ENCODE measurements around the gene DCTN4. TPM values are rescaled to one million over a fixed set of nuclear protein-coding genes. Genes with fewer than 3 reads are reported as not detected.
A peak's percentile ranks its signal among the peaks of the same experiment; 100 is the strongest.

Gene DCTN4
- polyA plus RNA-seq, 3 donors, result 14.6 to 34.4 (median 16.3) TPM

GRCh38 chr5:150675069-150675468 lies 83.7 kb downstream of the DCTN4 start:
- peaks cover 0 to 3% (median 0%) of the 10 kb centered on the region in 7 donors for H3K9me3 Mint-ChIP-seq
- peaks cover 15 to 20% (median 18%) of the 10 kb centered on the region in 3 donors for H3K27me3 Mint-ChIP-seq (ENCODE audit: low read depth in 3 of 3)
- H3K27ac Mint-ChIP-seq, result peak overlapping the region in 6 of 7 donors; percentile 16 to 83 (median 68)
- H3K27ac ChIP-seq (ENCODE audit: low read depth in 1 of 2, low read length in 2 of 2), result peak overlapping the region in 1 of 2 donors; percentile 7
- no peaks in the 10 kb centered on the region for H3K36me3 ChIP-seq (replicated peaks in 1 of 2; ENCODE audit: control insufficient read depth in 1 of 2, insufficient read depth in 2 of 2, low read length in 2 of 2)
- no peaks in the 10 kb centered on the region for H3K79me2 ChIP-seq (ENCODE audit: insufficient read depth, low read length)
- peak overlapping the region in 1 of 2 donors; percentile 2 for H3K4me3 Mint-ChIP-seq
- intact Hi-C loops (cut with micrococcal nuclease), result no loop called here
- peaks cover 44% of the 10 kb centered on the region for H3K4me1 Mint-ChIP-seq
- no peak for TF ChIP-seq CTCF (IDR thresholded peaks at IDR 0.05)
- DNase-seq, result no peak
- peaks cover 33 to 36% of the 10 kb centered on the region in 2 donors for H3K4me1 ChIP-seq (ENCODE audit: control insufficient read depth in 1 of 2, insufficient read depth in 2 of 2, low read length in 2 of 2)
- H4K20me1 ChIP-seq (ENCODE audit: insufficient read depth, low read length), result no peaks in the 10 kb centered on the region
- H3K4me2 ChIP-seq (replicated peaks; ENCODE audit: extremely low read depth, low read length, poor library complexity, severe bottlenecking), result no peak overlapping the region
- H2AFZ ChIP-seq (ENCODE audit: insufficient read depth, low read depth, low read length, poor library complexity, severe bottlenecking), result no peak overlapping the region
- WGBS (ENCODE audit: insufficient coverage), result no CpG with 5 or more reads among the region's 6 CpGs
- H3K36me3 Mint-ChIP-seq, result peaks cover 0 to 4% of the 10 kb centered on the region in 2 donors
- no peak overlapping the region for H3K9ac ChIP-seq (ENCODE audit: insufficient read depth, low read length, poor library complexity, severe bottlenecking)
- no peak overlapping the region for H3K4me3 ChIP-seq (replicated peaks in 1 of 3; ENCODE audit: low read depth in 2 of 3, low read length in 3 of 3)
- no peaks in the 10 kb centered on the region for H3K9me3 ChIP-seq (replicated peaks in 1 of 2; ENCODE audit: control insufficient read depth in 1 of 2, insufficient read depth in 1 of 2, low read length in 2 of 2)
- H3K27me3 ChIP-seq (ENCODE audit: control insufficient read depth in 2 of 2, insufficient read depth in 2 of 2, low read length in 2 of 2), result peaks cover 7 to 16% of the 10 kb centered on the region in 2 donors

- peaks cover 7 to 16% of the 10 kb centered on the region in 2 donors for H3K27me3 ChIP-seq (ENCODE audit: control insufficient read depth in 2 of 2, insufficient read depth in 2 of 2, low read length in 2 of 2)
- Mint-ChIP-seq H3K36me3 (peaks cover 0 to 6% of the 10 kb centered on the region in 2 donors), H3K4me1 (peaks cover 44% of the 10 kb centered on the region), H3K27ac (no peak overlapping the region), H3K4me3 (no peak overlapping the region), H3K9me3 (peaks cover 0 to 3% (median 0%) of the 10 kb centered on the region in 7 donors), H3K27me3 (ENCODE audit: low read depth in 3 of 3) (peaks cover 15 to 22% (median 19%) of the 10 kb centered on the region in 3 donors)
- H3K9ac ChIP-seq (ENCODE audit: insufficient read depth, low read length, poor library complexity, severe bottlenecking), result no peak overlapping the region
- H3K36me3 ChIP-seq (replicated peaks in 1 of 2; ENCODE audit: control insufficient read depth in 1 of 2, insufficient read depth in 2 of 2, low read length in 2 of 2), result no peaks in the 10 kb centered on the region
- H3K27ac ChIP-seq (ENCODE audit: low read depth in 1 of 2, low read length in 2 of 2), result no peak overlapping the region
- no peaks in the 10 kb centered on the region for H3K79me2 ChIP-seq (ENCODE audit: insufficient read depth, low read length)
- H3K9me3 ChIP-seq (replicated peaks in 1 of 2; ENCODE audit: control insufficient read depth in 1 of 2, insufficient read depth in 1 of 2, low read length in 2 of 2), result no peaks in the 10 kb centered on the region
- peaks cover 33 to 36% of the 10 kb centered on the region in 2 donors for H3K4me1 ChIP-seq (ENCODE audit: control insufficient read depth in 1 of 2, insufficient read depth in 2 of 2, low read length in 2 of 2)
- no peak overlapping the region for H3K4me2 ChIP-seq (replicated peaks; ENCODE audit: extremely low read depth, low read length, poor library complexity, severe bottlenecking)
- no CpG with 5 or more reads among the region's 4 CpGs for WGBS (ENCODE audit: insufficient coverage)
- no peaks in the 10 kb centered on the region for H4K20me1 ChIP-seq (ENCODE audit: insufficient read depth, low read length)
- DNase-seq, result no peak
- no peak overlapping the region for H3K4me3 ChIP-seq (replicated peaks in 1 of 3; ENCODE audit: low read depth in 2 of 3, low read length in 3 of 3)
- TF ChIP-seq CTCF (IDR thresholded peaks at IDR 0.05), result no peak
- H2AFZ ChIP-seq (ENCODE audit: insufficient read depth, low read depth, low read length, poor library complexity, severe bottlenecking), result no peak overlapping the region
- intact Hi-C loops (cut with micrococcal nuclease), result no loop called here
These were observed 84.4 kb downstream of the DCTN4 start for GRCh38 chr5:150674341-150674821.

Measured in CD14-positive monocyte (primary cell).